ENCODE measurements around the gene YIPF4.
"Not testable (repeated sequence)": the region's sequence is repeated elsewhere in the genome, so short reads cannot be mapped to it uniquely, and the experiment has no call there.

YIPF4 gene

GRCh38 chr2:32290000-32290339 is 12.3 kb downstream of the YIPF4 start:
- no peak for DNase-seq

DNA sequence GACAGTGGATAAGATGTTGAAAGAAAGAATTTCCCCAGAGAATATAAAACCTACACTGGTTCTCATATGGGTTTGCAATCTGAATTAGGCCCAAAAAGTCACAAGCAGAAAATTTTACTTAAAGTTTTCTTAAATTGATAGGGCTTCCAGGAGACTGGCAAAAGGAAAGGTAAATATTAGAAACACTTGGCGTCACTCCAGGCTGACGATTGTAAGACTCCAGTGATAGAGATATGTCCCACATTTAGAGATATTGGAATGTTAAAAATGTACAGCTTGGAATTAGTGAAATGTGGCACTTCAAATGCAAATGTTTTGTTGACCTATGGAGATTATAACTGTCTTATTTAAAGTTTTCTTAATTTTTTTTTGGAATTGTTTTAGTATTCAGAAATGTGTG is 14.0 kb downstream of the YIPF4 start:
- no peak for DNase-seq

- DNase-seq, result not testable (repeated sequence)
Observed at GRCh38 chr2:32293493-32293892, 15.8 kb downstream of the YIPF4 start.

DNA sequence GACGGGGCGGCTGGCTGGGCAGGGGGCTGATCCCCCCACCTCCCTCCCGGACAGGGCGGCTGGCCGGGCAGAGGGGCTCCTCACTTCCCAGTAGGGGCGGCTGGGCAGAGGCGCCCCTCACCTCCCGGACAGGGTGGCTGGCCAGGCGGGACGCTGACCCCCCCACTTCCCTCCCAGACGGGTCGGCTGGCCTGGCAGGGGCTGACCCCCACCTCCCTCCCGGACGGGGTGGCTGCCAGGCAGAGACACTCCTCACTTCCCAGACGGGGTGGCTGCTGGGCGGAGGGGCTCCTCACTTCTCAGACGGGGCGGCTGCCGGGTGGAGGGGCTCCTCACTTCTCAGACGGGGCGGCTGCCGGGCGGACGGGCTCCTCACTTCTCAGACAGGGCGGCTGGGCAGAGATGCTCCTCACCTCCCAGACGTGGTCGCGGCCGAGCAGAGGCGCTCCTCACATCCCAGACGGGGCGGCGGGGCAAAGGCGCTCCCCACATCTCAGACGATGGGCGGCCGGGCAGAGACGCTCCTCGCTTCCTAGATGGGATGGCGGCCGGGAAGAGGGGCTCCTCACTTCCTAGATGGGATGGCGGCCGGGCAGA is 16.4 kb downstream of the YIPF4 start:
- not testable (repeated sequence) for DNase-seq

GRCh38 chr2:32310577-32310976 is 32.9 kb downstream of the YIPF4 start:
- DNase-seq, result no peak

DNA sequence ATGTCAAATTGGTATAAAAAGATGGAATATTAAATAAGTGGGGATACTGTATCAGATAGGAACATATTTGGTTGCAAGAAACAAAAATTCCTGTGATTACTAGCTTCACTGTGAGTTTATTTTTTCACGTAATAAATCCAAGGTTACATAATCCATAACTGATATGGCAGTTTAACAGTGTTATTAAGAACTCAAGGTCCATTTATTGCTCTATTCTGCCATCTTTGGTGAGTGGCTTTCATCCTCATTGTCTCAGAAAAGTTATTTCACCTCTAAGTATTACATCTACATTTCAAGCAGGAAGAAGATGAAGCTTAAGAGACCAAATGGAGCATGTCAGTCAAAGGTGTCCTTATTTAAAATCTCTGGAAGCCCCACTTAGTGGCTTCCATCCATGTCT is 37.2 kb downstream of the YIPF4 start:
- DNase-seq, result no peak

- DNase-seq, result not testable (repeated sequence)
Observed at GRCh38 chr2:32328679-32329078, 51.0 kb downstream of the YIPF4 start.

- not testable (repeated sequence) for DNase-seq
Observed at GRCh38 chr2:32329180-32329980, 51.7 kb downstream of the YIPF4 start.

GRCh38 chr2:32330136-32330535 is 52.4 kb downstream of the YIPF4 start:
- DNase-seq, result no peak

GRCh38 chr2:32342801-32343200 is 65.1 kb downstream of the YIPF4 start:
- no peak for DNase-seq

GRCh38 chr2:32350797-32351196 is 73.1 kb downstream of the YIPF4 start:
- not testable (repeated sequence) for DNase-seq

DNA sequence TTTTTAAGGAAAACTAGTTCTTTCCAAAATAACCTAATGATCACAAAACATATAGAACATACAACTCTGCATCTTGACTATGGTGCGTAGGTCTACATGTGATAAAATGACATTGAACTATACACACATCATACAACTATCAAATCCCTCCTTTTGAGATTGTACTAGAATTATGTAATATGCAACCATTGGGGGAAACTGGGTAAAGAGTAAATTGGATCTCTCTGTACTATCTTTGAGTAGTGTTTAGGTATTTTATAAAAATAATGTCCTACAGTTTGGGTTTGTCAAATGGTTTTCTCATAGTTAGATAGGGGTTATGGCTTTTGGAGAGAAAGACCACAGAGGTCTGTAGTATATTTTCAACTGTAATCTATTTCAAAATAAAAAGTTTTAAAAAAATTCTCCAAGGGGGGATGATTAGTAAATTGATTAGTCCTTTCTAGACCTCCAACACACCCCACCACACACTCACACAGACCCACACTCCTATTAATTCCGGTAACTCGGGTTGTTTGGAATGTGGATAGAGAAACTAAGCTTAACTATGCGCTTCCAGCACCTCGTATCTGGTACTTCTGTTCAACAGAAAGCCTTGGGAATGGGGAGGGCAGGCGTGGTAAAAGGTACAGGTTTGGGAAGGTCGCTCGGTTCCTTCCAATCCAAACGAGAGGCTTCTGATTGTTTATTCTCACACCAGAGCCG is 78.4 kb downstream of the YIPF4 start:
- DNase-seq, result no peak

DNA sequence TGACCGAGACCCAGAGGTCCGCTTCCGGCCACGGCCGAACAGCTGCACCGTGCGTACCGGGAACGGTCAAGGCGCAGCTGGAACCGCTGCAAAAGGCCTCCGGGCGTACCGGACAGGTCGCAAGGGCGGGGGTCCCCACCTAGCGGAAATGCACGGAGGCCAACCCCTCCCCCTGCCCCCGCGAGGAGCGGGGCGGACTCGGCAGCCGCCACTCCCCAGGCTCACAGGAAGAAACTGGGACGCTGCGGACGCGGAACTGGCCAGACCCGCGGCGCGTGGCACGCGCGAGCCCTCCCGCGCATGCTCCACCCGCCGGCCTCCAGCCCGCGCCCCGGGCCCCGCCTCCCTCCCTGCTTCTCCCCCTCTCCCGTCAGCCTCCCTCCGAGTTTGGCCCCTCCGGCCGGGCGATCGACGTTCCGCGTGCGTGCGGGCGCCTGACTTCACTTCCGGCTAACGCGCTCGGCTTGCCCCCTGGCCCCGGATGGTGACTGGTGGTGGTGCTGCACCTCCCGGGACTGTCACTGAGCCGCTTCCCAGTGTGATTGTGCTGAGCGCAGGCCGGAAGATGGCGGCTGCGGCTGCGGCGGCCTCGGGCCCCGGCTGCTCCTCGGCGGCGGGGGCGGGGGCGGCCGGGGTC is 79.1 kb downstream of the YIPF4 start, which contains the start of gene BIRC6:
Gene BIRC6 (plus strand): TSS at position 343 of the 637 bp plus-strand sequence. CDS start 139 bp downstream, at position 482.
- peak; percentile 83 to 94 for DNase-seq

DNA sequence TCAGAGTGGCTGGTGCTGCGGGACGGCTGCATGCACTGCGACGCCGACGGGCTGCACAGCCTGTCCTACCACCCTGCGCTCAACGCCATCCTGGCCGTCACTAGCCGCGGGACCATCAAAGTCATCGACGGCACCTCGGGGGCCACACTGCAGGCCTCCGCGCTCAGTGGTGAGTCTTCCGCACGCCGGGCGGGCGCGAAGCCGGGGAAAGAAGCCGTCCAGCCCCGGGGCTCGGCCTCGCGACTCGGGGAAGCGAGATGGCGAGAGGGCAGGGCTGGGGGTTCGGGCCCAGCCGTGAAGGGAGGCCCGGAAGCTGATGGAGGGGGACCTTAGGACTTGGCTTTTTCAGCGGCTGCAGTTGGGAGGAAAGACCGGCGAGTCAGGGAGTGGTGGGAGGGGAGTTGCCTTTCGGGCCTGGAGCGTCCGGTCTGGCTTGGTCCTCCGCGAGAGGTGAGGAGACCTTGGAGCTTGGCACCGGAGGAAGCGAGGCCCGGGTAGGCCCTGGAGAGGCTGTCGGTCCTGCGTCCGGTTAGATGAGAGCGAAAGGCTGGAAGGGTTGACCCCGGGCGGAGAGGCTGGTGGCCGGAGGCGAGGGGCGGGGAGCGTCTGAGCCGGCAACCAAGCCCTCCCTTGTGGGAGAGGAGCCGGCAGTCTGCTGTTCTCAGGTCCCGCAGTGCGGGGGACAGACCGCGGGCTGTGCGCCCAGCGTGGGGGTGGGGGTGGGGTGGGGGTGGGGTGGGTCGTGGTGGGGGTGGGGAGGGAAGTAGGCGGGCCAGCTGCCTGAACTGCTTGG is 79.8 kb downstream of the YIPF4 start:
- DNase-seq, result no peak

DNA sequence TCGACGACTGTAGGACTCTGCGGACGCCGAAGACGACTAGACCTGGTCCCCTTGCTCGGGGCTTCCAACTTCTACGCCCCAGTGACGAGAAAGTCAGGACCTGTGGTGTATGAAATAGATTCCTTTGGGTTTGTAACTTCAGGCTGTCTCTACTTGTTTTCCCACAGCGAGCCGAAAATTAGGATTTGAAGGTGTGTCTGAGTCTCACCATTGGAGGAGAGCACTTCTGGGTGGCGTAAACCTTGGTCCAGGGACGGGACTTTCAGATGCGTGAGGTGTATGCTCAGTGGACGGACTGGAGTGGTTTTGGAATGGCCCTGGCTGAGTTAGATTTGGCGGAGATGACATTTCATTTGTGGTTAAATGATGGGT is 80.4 kb downstream of the YIPF4 start:
- no peak for DNase-seq

DNA sequence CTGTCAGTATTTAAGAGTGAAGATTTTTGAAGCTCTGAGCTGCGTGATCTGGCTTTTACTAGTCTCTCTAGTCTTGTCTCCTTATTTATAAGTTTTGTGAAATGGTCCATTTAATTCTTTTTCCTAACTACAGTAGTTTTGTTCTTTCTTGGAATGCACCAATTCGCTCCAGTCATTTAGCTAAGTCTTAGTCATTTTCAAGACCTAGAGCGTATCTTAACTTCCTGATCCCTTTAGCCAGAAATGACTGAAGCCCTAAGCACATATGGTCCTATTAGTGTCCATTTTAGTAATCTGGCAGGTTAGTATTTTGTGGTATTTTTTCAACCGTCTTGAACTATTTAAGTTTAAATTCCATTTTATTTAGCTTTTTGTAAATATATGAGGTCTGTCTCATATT is 82.7 kb downstream of the YIPF4 start:
- no peak for DNase-seq

- not testable (repeated sequence) for DNase-seq
Observed at GRCh38 chr2:32362997-32363396, 85.3 kb downstream of the YIPF4 start.

GRCh38 chr2:32363597-32363996 is 85.9 kb downstream of the YIPF4 start:
- no peak for DNase-seq

- DNase-seq, result not testable (repeated sequence)
Observed at GRCh38 chr2:32364290-32364689, 86.6 kb downstream of the YIPF4 start.

GRCh38 chr2:32365679-32366078 is 88.0 kb downstream of the YIPF4 start:
- not testable (repeated sequence) for DNase-seq
